ENCODE data around the gene SNX21.
"Not testable (repeated sequence)": the region's sequence is repeated elsewhere in the genome, so short reads cannot be mapped to it uniquely, and the experiment has no call there.

SNX21 gene

GRCh38 chr20:45848969-45849582 lies 15.5 kb downstream of the SNX21 start:
- no peak for FAIRE-seq

GRCh38 chr20:45850238-45850637 lies 16.6 kb downstream of the SNX21 start:
- DNase-seq (ENCODE audit: low spot score) = no peak
- FAIRE-seq = no peak

More at GRCh38 chr20:45848969-45849582, 15.5 kb downstream of the SNX21 start:
- DNase-seq (ENCODE audit: low spot score) = no peak

- no peak for FAIRE-seq
- no peak for DNase-seq (ENCODE audit: low spot score)
These were observed 17.3 kb downstream of the SNX21 start for GRCh38 chr20:45850926-45851325.

GRCh38 chr20:45851501-45851900 lies 17.9 kb downstream of the SNX21 start:
- no peak for FAIRE-seq
- no peak for DNase-seq (ENCODE audit: low spot score)

- no peak for FAIRE-seq
- DNase-seq (ENCODE audit: low spot score) = no peak
These were observed 18.7 kb downstream of the SNX21 start for GRCh38 chr20:45852326-45852725.

- DNase-seq (ENCODE audit: low spot score) (no peak), FAIRE-seq (no peak)
These were observed 19.9 kb downstream of the SNX21 start for GRCh38 chr20:45853484-45853883.

GRCh38 chr20:45857114-45857881 lies 23.7 kb downstream of the SNX21 start, which contains the start of the genes ACOT8 and ZSWIM3:
TSS of gene ACOT8 (minus strand) at chr20:45857392. CDS start at chr20:45857315, 77 bp downstream.
TSS of gene ZSWIM3 (plus strand) at chr20:45857614. CDS start at chr20:45857826, 212 bp downstream.
- FAIRE-seq (peak; percentile 42), DNase-seq (ENCODE audit: low spot score) (peak; percentile 100)

GRCh38 chr20:45857882-45858216 lies 24.2 kb downstream of the SNX21 start:
- DNase-seq (ENCODE audit: low spot score) (peak; percentile 32), FAIRE-seq (no peak)

- DNase-seq (ENCODE audit: low spot score) = no peak
- no peak for FAIRE-seq
These were observed 26.3 kb downstream of the SNX21 start for GRCh38 chr20:45859916-45860315.

- no peak for FAIRE-seq
- DNase-seq (ENCODE audit: low spot score) = no peak
These were observed 27.1 kb downstream of the SNX21 start for GRCh38 chr20:45860560-45861220.

GRCh38 chr20:45861221-45862075 lies 27.8 kb downstream of the SNX21 start:
- FAIRE-seq (no peak), DNase-seq (ENCODE audit: low spot score) (no peak)

GRCh38 chr20:45863543-45864470 lies 30.2 kb downstream of the SNX21 start:
- FAIRE-seq = no peak
- DNase-seq (ENCODE audit: low spot score) = no peak

- no peak for FAIRE-seq
- DNase-seq (ENCODE audit: low spot score) = no peak
These were observed 32.9 kb downstream of the SNX21 start for GRCh38 chr20:45866454-45866853.

GRCh38 chr20:45867136-45867818 lies 33.7 kb downstream of the SNX21 start:
- no peak for DNase-seq (ENCODE audit: low spot score)
- no peak for FAIRE-seq

- FAIRE-seq (no peak), DNase-seq (ENCODE audit: low spot score) (peak; percentile 18)
These were observed 34.2 kb downstream of the SNX21 start for GRCh38 chr20:45867819-45868176.

- no peak for DNase-seq (ENCODE audit: low spot score)
- no peak for FAIRE-seq
These were observed 39.0 kb downstream of the SNX21 start for GRCh38 chr20:45872626-45873025.

- FAIRE-seq (no peak), DNase-seq (ENCODE audit: low spot score) (no peak)
These were observed 40.0 kb downstream of the SNX21 start for GRCh38 chr20:45873409-45874103.

- not testable (repeated sequence) for FAIRE-seq
These were observed 40.5 kb downstream of the SNX21 start for GRCh38 chr20:45874104-45874481.

GRCh38 chr20:45874576-45874975 lies 41.0 kb downstream of the SNX21 start:
- FAIRE-seq = no peak
- DNase-seq (ENCODE audit: low spot score) = no peak

More at GRCh38 chr20:45874104-45874481, 40.5 kb downstream of the SNX21 start:
- not testable (repeated sequence) for DNase-seq (ENCODE audit: low spot score)
